HG03045 (cell line): Measurements from ENCODE around the gene CAMSAP1.
"Not testable (repeated sequence)": the region's sequence is repeated elsewhere in the genome, so short reads cannot be mapped to it uniquely, and the experiment has no call there.

Experiments
- ATAC-seq: cut with Tn5 transposase; IDR thresholded peaks from one replicate; pipeline ENCODE4 v1.9.1; 2021; ENCODE audit warnings: mild to moderate bottlenecking, moderate library complexity; ENCODE audit not compliant: unreplicated experiment

CAMSAP1 gene, protein sequence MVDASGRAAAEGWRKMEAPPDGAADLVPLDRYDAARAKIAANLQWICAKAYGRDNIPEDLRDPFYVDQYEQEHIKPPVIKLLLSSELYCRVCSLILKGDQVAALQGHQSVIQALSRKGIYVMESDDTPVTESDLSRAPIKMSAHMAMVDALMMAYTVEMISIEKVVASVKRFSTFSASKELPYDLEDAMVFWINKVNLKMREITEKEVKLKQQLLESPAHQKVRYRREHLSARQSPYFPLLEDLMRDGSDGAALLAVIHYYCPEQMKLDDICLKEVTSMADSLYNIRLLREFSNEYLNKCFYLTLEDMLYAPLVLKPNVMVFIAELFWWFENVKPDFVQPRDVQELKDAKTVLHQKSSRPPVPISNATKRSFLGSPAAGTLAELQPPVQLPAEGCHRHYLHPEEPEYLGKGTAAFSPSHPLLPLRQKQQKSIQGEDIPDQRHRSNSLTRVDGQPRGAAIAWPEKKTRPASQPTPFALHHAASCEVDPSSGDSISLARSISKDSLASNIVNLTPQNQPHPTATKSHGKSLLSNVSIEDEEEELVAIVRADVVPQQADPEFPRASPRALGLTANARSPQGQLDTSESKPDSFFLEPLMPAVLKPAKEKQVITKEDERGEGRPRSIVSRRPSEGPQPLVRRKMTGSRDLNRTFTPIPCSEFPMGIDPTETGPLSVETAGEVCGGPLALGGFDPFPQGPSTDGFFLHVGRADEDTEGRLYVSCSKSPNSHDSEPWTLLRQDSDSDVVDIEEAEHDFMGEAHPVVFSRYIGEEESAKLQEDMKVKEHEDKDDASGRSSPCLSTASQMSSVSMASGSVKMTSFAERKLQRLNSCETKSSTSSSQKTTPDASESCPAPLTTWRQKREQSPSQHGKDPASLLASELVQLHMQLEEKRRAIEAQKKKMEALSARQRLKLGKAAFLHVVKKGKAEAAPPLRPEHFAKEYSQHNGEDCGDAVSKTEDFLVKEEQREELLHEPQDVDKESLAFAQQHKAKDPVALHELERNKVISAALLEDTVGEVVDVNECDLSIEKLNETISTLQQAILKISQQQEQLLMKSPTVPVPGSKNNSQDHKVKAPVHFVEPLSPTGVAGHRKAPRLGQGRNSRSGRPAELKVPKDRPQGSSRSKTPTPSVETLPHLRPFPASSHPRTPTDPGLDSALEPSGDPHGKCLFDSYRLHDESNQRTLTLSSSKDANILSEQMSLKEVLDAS (N-terminal part only)

GRCh38 chr9:135907431-135908092 lies at the start of gene CAMSAP1:
Gene CAMSAP1, minus strand, starts transcription at chr9:135907546. Its CDS starts 387 bp downstream, at chr9:135907159.
- peak; percentile 72 for ATAC-seq

DNA sequence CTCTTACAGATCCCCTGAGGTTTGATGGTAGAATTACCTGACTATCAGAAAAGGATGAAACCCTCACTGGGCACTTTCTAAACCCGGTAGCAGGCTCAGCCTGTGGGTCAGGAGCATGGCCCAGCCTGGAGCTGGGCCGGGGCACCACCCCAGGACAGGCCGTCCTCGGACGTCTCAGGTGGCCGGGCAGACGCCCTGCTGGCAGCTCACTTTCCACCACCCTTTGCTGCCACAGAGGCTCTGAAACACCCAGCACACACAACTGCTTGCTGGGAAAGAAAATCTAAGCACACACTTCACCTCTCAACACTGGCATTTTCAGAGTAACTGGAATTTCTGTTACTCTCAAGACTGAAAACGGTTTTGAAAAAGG lies 49.4 kb upstream of the CAMSAP1 start:
- ATAC-seq = no peak

- no peak for ATAC-seq
Observed at GRCh38 chr9:135955934-135956801, 48.8 kb upstream of the CAMSAP1 start.

DNA sequence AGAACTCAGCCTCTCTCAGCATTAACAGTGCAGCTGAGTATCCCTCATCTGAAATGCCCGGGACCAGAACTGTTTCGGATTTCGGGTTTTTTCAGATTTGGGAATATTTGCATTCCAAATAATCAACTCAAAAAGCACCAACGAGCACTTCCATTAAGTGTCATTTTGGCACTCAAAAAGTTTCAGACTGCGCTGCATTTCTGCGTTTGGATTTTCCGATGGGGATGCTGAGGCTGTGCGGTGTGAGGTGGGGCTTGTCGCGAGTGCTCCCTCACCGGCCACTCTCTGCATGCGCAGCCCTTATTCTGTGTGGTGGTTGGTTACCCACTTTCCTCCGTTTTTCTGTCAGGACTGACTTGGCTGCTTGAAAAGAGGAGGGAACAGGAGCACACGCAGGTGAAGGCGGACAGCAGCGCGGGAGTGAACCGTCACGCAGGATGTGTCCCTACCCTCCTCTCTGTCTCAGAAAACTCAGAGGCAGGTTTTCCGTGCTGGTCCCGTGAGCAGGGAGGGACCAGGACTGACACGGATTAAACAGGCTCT lies 45.4 kb upstream of the CAMSAP1 start:
- no peak for ATAC-seq

DNA sequence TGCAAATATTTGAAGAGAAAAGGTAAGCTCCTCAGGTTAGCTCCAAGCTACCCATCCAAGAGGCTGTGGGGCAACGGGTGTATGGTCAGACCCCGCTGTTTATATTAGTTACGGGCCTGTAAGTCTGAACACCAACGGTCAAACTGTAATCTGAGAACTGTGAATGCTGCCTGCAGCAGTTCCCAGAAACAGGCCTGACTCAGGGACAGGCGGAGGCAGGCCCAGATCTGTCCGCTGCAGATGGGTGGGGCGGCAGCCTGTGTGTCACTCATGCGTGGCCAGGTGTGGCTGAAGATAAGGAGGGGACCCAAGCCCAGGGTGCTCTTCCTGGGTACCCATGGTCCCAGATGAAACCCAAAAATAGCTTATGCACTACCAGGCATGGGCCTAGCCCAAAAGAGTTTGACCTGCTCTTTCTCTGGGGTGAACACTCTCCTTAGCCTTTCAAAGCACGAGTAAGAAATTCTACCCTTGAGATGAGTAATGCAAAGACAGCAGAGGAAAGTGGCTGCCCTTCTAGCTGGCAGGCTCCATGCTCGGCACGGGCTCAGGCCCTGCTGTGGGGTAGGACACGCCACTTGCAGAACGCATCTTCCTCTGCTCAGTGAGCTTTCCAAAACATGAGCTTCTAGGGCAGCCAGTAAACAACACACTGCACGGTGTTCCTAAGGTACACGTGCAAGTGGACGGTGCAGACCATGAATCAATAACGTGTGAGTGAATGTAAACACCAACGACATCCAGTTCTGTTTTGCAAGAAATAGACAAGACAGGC lies 44.7 kb upstream of the CAMSAP1 start:
- no peak for ATAC-seq

DNA sequence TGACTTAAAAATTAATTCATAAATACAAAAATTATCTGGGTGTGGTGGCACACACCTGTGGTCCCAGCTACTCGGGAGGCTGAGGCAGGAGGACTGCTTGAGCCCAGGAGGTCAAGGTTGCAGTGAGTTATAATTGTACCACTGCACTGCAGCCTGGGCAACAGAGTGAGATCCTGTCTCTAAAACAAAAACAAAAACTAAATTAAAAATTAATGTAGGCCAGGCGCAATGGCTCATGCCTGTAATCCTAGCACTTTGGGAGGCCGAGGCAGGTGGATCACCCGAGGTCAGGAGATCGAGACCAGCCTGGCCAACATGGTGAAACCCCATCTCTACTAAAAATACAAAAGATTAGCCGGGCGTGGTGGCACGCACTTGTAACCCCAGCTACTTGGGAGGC lies 44.0 kb upstream of the CAMSAP1 start:
- not testable (repeated sequence) for ATAC-seq

DNA sequence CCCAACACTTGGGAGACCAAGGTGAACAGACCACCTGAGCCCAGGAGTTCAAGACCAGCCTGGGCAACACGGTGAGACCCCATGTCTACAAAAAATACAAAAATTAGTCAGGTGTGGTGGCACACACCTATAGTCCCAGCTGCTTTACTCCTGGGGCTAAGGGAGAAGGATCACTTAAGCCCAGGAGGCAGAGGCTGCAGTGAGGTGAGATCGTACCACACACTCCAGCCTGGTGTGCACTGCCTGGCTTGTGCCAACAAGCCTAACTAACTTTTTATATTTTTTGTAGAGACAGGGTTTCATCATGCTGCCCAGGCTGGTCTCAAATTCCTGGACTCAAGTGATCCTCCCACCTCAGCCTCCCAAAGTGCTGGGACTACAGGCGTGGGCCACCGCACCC lies 43.5 kb upstream of the CAMSAP1 start:
- not testable (repeated sequence) for ATAC-seq

GRCh38 chr9:135950135-135950682 lies 42.9 kb upstream of the CAMSAP1 start:
- no peak for ATAC-seq

DNA sequence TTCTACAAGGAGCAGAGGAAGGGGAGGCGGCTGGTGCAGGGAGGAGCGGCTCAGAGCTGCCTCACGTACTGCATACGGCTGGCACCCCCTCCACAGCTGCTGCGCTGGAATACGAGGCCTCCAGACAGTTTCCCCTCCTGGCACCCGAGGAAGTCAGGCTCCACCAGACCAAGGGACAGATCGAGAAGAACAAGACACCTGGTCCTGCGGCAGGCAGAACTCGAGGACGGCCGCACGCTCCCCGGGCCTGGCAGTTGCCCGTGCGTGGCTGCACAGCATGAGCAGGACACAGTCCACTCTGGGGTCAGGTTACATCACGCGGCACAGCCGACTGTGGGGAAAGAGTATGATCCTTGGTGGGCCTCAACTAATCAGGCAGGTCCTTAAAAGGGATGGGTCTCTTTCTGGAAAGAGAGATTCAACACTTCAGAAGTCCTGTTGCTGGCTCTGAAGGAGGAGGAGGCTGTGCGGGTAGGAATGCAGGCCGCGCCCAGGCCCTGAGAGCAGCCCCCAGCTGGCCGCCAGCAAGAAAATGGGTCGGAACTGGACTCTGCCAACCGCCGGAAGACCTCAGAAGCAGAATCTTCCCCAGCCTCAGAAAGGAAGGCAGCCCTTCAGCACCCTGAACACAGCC lies 42.3 kb upstream of the CAMSAP1 start:
- no peak for ATAC-seq

GRCh38 chr9:135948968-135949367 lies 41.6 kb upstream of the CAMSAP1 start:
- ATAC-seq = no peak

DNA sequence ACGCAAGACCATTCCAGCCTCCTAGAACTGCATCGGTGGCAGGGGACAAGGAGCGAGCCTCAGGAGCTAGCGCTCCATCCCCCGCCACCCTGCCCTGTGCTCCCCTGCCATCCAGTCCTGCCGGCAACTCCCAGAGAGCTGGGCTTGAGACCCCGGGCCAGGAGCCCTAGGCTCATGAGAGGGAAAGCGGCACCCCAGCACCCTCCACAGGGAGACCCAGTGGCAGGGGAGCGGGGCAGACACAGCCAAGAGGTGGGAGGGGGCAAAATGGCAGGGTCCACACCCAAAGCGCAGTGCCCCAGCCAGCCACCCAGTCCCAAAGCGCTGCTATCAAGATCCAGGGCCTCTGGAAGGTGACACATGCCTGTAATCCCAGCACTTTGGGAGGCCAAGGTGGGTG lies 41.1 kb upstream of the CAMSAP1 start:
- no peak for ATAC-seq

DNA sequence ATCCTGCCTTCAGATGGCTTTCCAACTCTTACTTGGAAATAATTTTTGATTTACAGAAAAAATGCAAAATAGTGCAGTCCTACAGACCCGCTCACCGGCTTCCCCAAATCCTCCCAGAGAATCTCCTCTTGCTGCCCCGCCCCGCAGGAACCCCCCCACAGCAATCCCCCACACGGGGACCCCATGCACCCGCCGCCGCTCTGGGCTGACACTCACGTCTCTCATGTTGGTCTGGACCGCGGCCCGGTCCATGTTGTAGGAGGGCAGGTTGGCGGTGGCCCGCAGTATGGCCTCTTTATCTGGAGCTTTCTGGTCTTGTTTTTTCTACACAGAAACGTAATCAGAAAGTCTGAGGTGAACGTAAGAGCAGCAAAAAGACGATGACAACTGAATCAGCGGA lies 40.2 kb upstream of the CAMSAP1 start:
- ATAC-seq = no peak

DNA sequence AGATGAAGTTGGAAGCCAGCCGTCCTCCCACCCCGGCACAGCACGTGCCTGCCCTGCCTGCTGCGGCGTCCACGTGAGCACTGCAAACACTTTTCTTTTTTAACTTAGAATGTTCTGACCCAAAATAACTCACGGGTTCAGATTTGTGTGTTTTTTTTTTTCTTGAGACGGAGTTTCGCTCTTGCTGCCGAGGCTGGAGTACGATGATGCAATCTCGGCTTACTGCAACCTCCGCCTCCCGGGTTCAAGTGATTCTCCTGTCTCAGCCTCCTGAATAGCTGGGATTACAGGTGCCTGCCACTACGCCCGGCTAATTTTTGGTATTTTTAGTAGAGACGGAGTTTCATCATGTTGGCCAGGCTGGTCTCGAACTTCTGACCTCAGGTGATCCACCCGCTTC lies 39.8 kb upstream of the CAMSAP1 start:
- ATAC-seq = not testable (repeated sequence)

DNA sequence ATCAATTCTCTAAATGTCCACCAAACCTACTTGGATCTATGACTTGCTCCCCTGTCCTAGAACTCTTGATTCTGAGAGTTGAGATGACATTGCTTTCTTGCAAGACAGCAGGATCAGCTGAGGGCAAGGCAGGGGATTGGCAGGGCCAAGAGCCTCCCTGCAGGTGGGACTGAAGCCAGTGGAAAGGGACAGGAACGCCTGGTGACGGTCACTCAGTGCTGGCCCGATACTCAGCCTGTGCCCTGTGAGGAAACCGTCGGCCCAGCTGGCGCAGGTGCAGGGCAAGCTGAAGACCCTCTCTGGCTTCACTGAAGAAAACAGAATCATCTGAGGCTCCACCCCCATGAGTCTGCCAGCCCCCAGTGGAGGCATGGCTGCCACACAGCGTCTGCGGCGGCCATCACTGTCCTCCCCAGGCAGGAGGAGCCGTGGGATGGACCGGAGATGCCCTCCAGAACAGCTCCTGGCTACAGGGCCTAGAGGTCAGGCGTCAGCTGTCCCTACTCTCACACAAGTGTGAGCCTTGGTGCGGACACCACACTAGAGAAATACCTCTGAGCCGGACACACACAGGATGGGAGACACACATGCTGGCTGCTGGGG lies 39.1 kb upstream of the CAMSAP1 start:
- no peak for ATAC-seq

GRCh38 chr9:135945969-135946368 lies 38.6 kb upstream of the CAMSAP1 start:
- no peak for ATAC-seq

DNA sequence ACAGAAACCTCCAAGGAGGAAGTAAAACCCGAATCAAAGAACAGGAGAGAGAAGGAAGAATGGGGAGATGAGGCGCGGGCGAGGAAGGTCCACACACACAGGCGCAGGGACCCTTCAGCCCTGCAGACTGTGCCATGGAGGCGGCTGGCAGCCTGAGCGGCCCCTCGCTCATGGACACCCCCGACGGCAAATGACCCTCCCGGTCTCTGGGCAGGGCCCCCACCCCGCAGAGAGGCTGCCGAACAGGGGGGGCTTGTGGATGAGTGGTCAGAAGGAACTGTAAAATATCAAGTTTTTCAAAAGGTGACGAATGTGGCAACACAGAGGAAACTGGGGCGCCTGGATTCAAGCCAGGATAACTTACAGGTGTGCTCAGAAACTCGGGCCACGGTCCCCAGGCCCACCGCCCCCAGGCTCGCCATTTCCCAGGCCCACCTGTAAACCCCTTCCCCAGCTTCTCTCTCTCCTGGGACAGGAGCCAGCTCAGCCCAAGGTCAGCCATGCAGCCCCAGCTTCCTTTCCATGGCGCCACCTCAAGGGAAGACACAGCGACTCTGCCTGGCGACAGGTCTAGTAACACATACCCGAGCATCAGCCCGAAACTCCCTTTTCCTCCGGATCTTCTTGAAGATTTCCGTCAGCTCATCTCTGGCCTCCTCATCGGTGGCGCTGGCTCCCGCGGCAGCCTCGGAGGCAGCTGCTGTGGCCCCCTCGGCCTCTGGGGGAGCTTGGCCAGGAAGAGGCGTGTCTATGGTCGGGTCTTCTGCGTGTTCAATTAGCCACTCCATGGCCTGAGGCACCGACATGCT lies 37.3 kb upstream of the CAMSAP1 start:
- no peak for ATAC-seq

GRCh38 chr9:135943604-135944003 lies 36.3 kb upstream of the CAMSAP1 start:
- not testable (repeated sequence) for ATAC-seq
